ENCODE results near the gene DAW1.

DNA sequence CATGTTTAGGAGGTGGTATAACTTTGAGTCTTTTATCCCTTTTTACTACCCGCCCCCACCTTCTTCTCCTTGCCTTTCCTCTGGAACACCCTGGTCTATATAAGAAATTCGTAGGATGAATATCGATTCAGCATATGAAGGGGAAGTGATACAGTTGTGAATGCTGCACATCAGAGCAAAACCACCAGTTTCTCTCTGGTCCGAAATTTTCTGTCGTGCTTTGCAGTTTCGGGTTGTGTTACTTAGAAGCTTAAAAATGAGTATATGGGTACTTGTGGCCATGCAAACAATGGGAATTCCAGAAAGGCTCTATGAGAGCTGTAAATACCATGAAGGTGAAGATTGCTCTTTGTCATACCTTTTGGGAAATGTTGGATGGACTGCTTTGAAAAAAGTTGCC, 60.6 kb downstream of the DAW1 start:
- TF ChIP-seq EZH2 (IDR thresholded peaks at IDR 0.05) (no peak), POLR2A (IDR thresholded peaks at IDR 0.05; ENCODE audit: borderline replicate concordance, extremely low read depth, insufficient read depth, insufficient read length) (no peak), POLR2AphosphoS5 (IDR thresholded peaks at IDR 0.05; ENCODE audit: low read depth, low read length) (no peak)
- TF ChIP-seq, protein P1, sequence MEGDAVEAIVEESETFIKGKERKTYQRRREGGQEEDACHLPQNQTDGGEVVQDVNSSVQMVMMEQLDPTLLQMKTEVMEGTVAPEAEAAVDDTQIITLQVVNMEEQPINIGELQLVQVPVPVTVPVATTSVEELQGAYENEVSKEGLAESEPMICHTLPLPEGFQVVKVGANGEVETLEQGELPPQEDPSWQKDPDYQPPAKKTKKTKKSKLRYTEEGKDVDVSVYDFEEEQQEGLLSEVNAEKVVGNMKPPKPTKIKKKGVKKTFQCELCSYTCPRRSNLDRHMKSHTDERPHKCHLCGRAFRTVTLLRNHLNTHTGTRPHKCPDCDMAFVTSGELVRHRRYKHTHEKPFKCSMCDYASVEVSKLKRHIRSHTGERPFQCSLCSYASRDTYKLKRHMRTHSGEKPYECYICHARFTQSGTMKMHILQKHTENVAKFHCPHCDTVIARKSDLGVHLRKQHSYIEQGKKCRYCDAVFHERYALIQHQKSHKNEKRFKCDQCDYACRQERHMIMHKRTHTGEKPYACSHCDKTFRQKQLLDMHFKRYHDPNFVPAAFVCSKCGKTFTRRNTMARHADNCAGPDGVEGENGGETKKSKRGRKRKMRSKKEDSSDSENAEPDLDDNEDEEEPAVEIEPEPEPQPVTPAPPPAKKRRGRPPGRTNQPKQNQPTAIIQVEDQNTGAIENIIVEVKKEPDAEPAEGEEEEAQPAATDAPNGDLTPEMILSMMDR (IDR thresholded peaks at IDR 0.05 in 2 of 3, conservative IDR thresholded peaks at IDR 0.05 in 1 of 3; ENCODE audit: borderline replicate concordance in 1 of 3, insufficient read depth in 1 of 3, low read depth in 2 of 3, low read length in 2 of 3), result no peak
